H1 (cell line): ENCODE data around the gene ZFP37.

Source experiments
- CBX8 ChIP-seq: fragments of 300-800, 300-1000 bp; sonication (generic); IDR thresholded peaks from 2 replicates; pipeline ENCODE4 v1.7.1; 2016; ENCODE audit warnings: low read depth, low read length, borderline replicate concordance
- EGR1 ChIP-seq: IDR thresholded peaks from 2 replicates; pipeline ENCODE4 v1.6.1; 2011; ENCODE audit warnings: low read depth, low read length, borderline replicate concordance
- EP300 ChIP-seq, 2 experiments: IDR thresholded peaks; 1 replicate in 1 of 2; 2 replicates in 1 of 2; pipeline ENCODE4 v1.6.1; 2011 to 2012; ENCODE audit warnings: low read depth in 2 of 2, low read length in 2 of 2, mild to moderate bottlenecking in 2 of 2, borderline replicate concordance in 1 of 2, inconsistent platforms in 1 of 2, moderate library complexity in 1 of 2
- HDAC2 ChIP-seq, 2 experiments: fragments of 300-600 bp in 1 of 2; sonication (generic) in 1 of 2; IDR thresholded peaks; 2 replicates each; pipeline ENCODE4 v1.6.1; 2011 to 2012; ENCODE audit warnings: low read depth in 2 of 2, low read length in 2 of 2, mild to moderate bottlenecking in 2 of 2, moderate library complexity in 2 of 2, borderline replicate concordance in 1 of 2, inconsistent platforms in 1 of 2
- HDAC6 ChIP-seq: IDR thresholded peaks from one replicate; pipeline ENCODE4 v1.7.1; 2012; ENCODE audit warnings: low read depth, mild to moderate bottlenecking, inconsistent platforms, low read length, moderate library complexity
- JUND ChIP-seq: IDR thresholded peaks from 2 replicates; pipeline ENCODE4 v1.6.1; 2011; ENCODE audit warnings: mild to moderate bottlenecking, improper control_type of control experiment, low read length
- KDM1A ChIP-seq: fragments of 200-600, 300-600 bp; sonication (generic); IDR thresholded peaks from 2 replicates; pipeline ENCODE4 v1.7.1; 2016; ENCODE audit warnings: mild to moderate bottlenecking, low read length, borderline replicate concordance
- POLR2A ChIP-seq, 2 experiments: IDR thresholded peaks; 1 replicate in 1 of 2; 2 replicates in 1 of 2; pipeline ENCODE4 v1.6.1; 2011; ENCODE audit warnings: low read depth in 2 of 2, low read length in 2 of 2, mild to moderate bottlenecking in 2 of 2; ENCODE audit errors: control extremely low read depth in 1 of 2
- USF2 ChIP-seq: IDR thresholded peaks from 2 replicates; pipeline ENCODE4 v1.6.1; 2011; ENCODE audit warnings: low read length, improper control_type of control experiment
- YY1 ChIP-seq: IDR thresholded peaks from 2 replicates; pipeline ENCODE4 v1.6.1; 2011; ENCODE audit warnings: low read depth, mild to moderate bottlenecking, low read length
- ZNF274 ChIP-seq: IDR thresholded peaks from 2 replicates; pipeline ENCODE4 v1.7.0; 2012; ENCODE audit warnings: low read length, borderline replicate concordance; ENCODE audit errors: extremely low read depth
- TF ChIP-seq, protein P1 (sequence below), 3 experiments: IDR thresholded peaks; 1 replicate in 2 of 3; 2 replicates in 1 of 3; pipeline versions ENCODE4 v1.5.1 to v1.6.1; 2011; ENCODE audit warnings: low read length in 3 of 3, mild to moderate bottlenecking in 3 of 3, inconsistent platforms in 2 of 3, low read depth in 1 of 3, moderate library complexity in 1 of 3; ENCODE audit not compliant: insufficient read depth in 1 of 3; ENCODE audit errors: control extremely low read depth in 1 of 3

- TF ChIP-seq HDAC6 (no peak), EGR1 (no peak), ZNF274 (no peak), USF2 (no peak), POLR2A (IDR thresholded peaks at IDR 0.05; ENCODE audit: control extremely low read depth in 1 of 2, low read depth in 2 of 2, low read length in 2 of 2) (peak in 1 of 2 experiments; percentile 70; a peak in 2 of 3 replicates), YY1 (peak; percentile 100), EP300 (IDR thresholded peaks at IDR 0.05; ENCODE audit: borderline replicate concordance in 1 of 2, low read depth in 2 of 2, low read length in 2 of 2) (no peak), CBX8 (no peak), KDM1A (no peak), HDAC2 (IDR thresholded peaks at IDR 0.05; ENCODE audit: borderline replicate concordance in 1 of 2, low read depth in 2 of 2, low read length in 2 of 2) (no peak), JUND (no peak)
- TF ChIP-seq, protein P1, sequence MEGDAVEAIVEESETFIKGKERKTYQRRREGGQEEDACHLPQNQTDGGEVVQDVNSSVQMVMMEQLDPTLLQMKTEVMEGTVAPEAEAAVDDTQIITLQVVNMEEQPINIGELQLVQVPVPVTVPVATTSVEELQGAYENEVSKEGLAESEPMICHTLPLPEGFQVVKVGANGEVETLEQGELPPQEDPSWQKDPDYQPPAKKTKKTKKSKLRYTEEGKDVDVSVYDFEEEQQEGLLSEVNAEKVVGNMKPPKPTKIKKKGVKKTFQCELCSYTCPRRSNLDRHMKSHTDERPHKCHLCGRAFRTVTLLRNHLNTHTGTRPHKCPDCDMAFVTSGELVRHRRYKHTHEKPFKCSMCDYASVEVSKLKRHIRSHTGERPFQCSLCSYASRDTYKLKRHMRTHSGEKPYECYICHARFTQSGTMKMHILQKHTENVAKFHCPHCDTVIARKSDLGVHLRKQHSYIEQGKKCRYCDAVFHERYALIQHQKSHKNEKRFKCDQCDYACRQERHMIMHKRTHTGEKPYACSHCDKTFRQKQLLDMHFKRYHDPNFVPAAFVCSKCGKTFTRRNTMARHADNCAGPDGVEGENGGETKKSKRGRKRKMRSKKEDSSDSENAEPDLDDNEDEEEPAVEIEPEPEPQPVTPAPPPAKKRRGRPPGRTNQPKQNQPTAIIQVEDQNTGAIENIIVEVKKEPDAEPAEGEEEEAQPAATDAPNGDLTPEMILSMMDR (IDR thresholded peaks at IDR 0.05; ENCODE audit: control extremely low read depth in 1 of 3, insufficient read depth in 1 of 3, low read depth in 1 of 3, low read length in 3 of 3), result no peak
Observed at GRCh38 chr9:113056191-113057106, at the start of gene ZFP37.
